ENCODE results near the gene FXYD3.

Gene FXYD3

GRCh38 chr19:35077411-35078223 lies 38.0 kb upstream of the FXYD3 start:
- no peak for TF ChIP-seq CTCF (IDR thresholded peaks at IDR 0.05; ENCODE audit: extremely low read depth, missing control alignments)

GRCh38 chr19:35079826-35080225 lies 35.8 kb upstream of the FXYD3 start:
- no peak for DNase-seq (ENCODE audit: low spot score)
- no peak for TF ChIP-seq CTCF (IDR thresholded peaks at IDR 0.05; ENCODE audit: extremely low read depth, missing control alignments)

More at GRCh38 chr19:35077411-35078223, 38.0 kb upstream of the FXYD3 start:
- DNase-seq (ENCODE audit: low spot score) = no peak

- TF ChIP-seq CTCF (IDR thresholded peaks at IDR 0.05; ENCODE audit: extremely low read depth, missing control alignments) = no peak
- no peak for DNase-seq (ENCODE audit: low spot score)
Measured at GRCh38 chr19:35080613-35081170, 34.9 kb upstream of the FXYD3 start.

- no peak for DNase-seq (ENCODE audit: low spot score)
- no peak for TF ChIP-seq CTCF (IDR thresholded peaks at IDR 0.05; ENCODE audit: extremely low read depth, missing control alignments)
Measured at GRCh38 chr19:35081201-35081600, 34.4 kb upstream of the FXYD3 start.

GRCh38 chr19:35083691-35084508 lies 31.7 kb upstream of the FXYD3 start:
- no peak for TF ChIP-seq CTCF (IDR thresholded peaks at IDR 0.05; ENCODE audit: extremely low read depth, missing control alignments)
- DNase-seq (ENCODE audit: low spot score) = no peak

GRCh38 chr19:35084509-35084762 lies 31.2 kb upstream of the FXYD3 start:
- no peak for DNase-seq (ENCODE audit: low spot score)

More at GRCh38 chr19:35084509-35084762, 31.2 kb upstream of the FXYD3 start:
- TF ChIP-seq CTCF (IDR thresholded peaks at IDR 0.05; ENCODE audit: extremely low read depth, missing control alignments) = no peak
